Inflammatory macrophage (primary cell): Measurements from ENCODE around the gene HERPUD1.
"Not testable (repeated sequence)": the region's sequence is repeated elsewhere in the genome, so short reads cannot be mapped to it uniquely, and the experiment has no call there.

Experiments used
- DNase-seq, 2 donors: peaks; one replicate each; pipeline ENCODE4 v3.0.0-alpha.2; 2020 to 2022
- total RNA-seq, 18 experiments: gene quantifications; one replicate each; lab custom pipeline; 2026; ENCODE audit warnings: mixed read lengths in 6 of 18, inconsistent platforms in 2 of 18; lab: John Stamatoyannopoulos, UW

HERPUD1 gene, protein sequence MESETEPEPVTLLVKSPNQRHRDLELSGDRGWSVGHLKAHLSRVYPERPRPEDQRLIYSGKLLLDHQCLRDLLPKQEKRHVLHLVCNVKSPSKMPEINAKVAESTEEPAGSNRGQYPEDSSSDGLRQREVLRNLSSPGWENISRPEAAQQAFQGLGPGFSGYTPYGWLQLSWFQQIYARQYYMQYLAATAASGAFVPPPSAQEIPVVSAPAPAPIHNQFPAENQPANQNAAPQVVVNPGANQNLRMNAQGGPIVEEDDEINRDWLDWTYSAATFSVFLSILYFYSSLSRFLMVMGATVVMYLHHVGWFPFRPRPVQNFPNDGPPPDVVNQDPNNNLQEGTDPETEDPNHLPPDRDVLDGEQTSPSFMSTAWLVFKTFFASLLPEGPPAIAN
- total RNA-seq: 47.3 to 158 (median 96.9) reads per million in 18 experiments

DNA sequence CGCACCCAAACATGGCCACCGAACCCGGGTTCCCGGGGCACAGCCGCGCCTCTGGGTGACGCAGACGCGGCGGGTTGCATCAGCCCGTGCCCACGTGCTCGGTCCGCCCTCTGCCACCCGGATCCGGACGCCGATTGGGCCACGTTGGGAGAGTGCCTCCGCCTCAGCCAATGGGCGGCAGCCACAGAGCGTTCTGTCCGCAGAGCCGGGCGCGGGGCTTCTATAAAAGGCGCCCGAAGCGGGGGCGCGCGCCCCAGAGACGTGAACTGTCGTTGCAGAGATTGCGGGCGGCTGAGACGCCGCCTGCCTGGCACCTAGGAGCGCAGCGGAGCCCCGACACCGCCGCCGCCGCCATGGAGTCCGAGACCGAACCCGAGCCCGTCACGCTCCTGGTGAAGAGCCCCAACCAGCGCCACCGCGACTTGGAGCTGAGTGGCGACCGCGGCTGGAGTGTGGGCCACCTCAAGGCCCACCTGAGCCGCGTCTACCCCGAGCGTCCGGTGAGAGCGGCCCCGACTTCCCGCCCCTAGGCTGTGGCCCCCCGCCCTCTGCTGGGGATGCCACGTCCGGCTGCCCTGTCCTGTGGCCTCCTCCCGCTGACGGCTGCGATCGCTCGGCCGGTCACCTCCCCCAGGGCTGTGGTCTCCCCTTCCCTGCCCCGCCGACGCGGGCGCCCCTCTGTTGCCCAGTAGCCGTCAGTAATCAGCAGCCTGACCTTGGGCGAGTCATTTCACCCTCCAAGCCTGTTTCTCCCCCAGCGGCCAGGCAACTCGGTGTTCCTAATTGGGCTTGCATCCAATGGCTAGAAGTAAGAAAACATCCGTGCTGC is at the start of gene HERPUD1:
Gene HERPUD1, plus strand, starts transcription at position 251 of the 829 bp plus-strand sequence. Its CDS starts 103 bp downstream, at position 354.
- peak; percentile 99 for DNase-seq

GRCh38 chr16:56883586-56883985 is 48.4 kb upstream of the HERPUD1 start:
- DNase-seq: no peak

DNA sequence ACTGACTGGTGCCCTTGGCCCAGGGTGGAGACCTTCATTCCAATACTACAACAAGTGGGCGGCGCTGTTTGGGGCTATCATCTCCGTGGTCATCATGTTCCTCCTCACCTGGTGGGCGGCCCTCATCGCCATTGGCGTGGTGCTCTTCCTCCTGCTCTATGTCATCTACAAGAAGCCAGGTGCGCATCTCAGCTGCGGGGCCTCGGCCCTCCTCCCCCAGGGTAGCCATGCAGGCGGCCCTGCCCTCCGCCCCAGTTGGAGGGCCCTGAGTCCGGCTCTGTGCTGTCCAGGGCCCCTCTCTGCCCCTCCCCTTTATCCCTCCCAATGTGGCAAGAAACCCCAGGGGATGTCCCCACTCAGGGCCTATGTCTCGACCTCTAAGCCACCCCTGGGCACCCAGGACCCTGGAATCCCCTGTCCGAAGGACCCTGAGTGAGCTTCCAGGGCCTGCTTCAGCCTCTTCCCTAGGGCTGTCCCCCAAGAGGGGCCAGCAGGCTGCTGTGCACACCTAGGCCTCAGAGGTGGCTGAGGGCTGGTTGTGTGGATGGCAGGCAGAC is 47.8 kb upstream of the HERPUD1 start:
- DNase-seq: no peak

- not testable (repeated sequence) for DNase-seq
These were observed 47.0 kb upstream of the HERPUD1 start for GRCh38 chr16:56884929-56885328.

GRCh38 chr16:56885446-56886162 is 46.3 kb upstream of the HERPUD1 start:
- DNase-seq: no peak

DNA sequence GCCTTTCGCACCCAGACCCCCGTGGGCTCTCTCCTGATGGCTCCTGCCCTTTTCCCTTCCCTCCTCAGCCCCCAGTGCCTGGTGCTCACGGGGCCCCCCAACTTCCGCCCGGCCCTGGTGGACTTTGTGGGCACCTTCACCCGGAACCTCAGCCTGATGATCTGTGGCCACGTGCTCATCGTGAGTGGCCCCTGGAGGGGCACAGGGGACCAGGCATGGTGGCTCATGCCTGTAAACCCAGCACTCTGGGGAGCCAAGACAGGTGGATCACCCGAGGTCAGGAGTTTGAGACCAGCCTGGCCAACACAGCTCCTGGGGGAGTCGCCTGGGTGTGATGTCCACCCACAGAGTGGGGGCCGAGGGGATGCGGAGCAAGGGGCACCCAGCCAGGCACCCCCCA is 45.6 kb upstream of the HERPUD1 start:
- DNase-seq: no peak

DNA sequence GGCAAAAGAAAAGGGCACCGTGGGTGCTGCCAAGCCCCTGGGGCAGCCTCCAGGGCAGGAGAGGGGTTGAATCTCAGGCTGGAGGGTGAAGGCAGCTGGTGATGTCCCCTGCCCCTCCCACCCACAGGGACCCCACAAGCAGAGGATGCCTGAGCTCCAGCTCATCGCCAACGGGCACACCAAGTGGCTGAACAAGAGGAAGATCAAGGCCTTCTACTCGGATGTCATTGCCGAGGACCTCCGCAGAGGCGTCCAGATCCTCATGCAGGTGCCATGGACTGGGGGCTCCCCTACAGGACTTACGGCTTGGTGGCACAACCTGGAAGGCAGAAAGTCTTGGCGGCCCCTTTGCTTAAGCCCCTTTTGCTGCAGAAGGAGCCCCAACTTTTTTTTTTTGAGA is 45.1 kb upstream of the HERPUD1 start:
- DNase-seq: no peak

DNA sequence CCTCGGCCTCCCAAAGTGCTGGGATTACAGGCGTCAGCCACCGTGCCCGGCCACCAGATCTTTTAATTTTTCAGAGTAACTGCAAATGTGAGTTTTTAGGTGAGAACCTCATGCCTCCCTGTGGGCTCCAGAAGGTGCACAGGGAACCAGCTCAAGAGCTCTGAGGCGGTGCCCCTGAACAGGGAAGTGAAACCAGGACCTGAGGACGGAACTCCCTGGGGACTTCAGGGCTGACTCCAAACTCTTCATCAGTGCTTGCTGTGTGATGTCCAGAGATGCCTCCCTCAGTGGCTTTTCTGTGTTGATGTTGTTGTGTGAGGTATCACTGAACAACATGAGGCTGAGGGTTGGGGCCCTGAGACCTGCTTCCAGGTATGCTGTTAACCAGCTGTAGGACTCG is 43.1 kb upstream of the HERPUD1 start:
- DNase-seq: peak; percentile 57 to 66

- DNase-seq: no peak
These were observed 42.7 kb upstream of the HERPUD1 start for GRCh38 chr16:56889206-56889605.

DNA sequence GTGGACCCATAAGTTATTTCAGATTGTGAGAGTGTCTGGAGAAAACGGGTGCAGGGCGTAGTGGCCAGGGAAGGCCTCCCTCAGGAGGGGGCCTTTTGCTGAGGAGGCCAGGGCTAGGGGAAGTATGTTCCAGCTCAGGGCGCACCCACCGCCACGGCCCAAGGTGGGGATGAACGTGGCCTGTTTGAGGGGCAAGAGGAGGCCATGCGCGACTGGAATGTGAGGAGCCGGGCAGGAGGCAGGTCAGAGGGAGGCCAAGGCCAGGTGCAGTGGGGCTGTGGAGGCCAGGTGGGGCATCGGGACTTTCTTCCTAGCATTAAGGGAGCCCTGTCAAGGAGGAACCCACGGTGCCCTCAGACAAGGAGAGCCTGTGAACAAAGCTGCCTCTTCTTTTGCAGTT is 40.3 kb upstream of the HERPUD1 start:
- DNase-seq: no peak

DNA sequence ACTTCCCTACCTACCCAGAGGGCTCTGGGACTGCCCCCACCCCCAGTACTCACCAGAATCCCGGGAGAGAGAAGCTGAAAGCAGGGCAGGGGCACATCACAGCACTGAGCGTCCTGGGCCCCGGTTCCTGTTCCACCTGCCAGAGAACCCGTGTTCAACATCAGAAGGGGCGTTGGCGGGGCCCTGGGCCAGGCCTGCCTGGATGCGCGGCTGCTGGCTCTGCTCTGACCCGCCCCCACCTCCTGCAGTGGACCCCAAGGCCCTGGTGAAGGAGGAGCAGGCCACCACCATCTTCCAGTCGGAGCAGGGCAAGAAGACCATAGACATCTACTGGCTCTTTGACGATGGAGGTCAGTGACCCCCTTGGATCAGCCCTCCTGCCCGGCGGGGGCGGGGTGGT is 39.2 kb upstream of the HERPUD1 start:
- DNase-seq: no peak

DNA sequence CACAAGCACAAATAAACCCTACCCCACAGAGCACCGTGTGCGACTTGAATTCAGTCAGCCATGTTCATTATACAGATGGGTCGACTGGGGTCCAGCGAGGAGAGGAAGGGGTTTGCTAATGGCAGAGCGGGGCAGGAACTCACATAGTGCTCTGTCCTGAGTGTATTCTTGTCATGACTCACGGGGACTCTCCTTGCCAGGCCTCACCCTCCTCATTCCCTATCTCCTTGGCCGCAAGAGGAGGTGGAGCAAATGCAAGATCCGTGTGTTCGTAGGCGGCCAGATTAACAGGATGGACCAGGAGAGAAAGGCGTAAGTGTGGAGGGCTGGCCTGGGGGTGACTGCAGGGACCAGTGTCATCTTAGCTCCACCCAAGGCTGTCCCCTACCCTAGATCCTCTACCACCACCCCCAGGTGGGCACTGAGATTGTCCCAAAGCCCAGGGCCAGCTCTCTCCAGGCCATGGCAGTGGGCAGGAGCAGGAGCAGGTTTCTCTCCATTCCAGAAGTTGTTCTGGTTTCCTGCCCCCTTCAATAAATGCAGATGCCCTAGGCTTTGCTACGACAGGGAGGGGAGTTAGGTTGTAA is 37.5 kb upstream of the HERPUD1 start:
- DNase-seq: no peak

GRCh38 chr16:56895813-56896212 is 36.1 kb upstream of the HERPUD1 start:
- no peak for DNase-seq

DNA sequence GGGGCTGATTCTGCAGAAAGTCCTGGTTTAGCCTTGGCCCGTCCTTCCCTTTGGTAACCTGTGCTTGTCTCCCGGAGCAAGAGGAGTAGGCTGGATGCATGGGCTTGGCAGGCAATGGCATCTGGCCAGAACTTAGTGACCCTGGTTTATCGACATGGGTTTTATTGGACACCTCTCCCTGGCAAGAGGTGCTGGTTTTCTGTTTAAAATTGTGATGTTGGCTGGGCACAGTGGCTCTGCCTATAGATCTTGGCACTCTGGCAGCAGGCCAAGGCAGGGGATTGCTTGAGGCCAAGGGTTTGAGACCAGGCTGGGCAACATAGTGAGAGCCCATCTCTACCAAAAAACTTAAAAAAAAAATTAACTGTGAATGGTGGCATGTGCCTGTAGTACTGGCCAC is 35.7 kb upstream of the HERPUD1 start:
- no peak for DNase-seq

DNA sequence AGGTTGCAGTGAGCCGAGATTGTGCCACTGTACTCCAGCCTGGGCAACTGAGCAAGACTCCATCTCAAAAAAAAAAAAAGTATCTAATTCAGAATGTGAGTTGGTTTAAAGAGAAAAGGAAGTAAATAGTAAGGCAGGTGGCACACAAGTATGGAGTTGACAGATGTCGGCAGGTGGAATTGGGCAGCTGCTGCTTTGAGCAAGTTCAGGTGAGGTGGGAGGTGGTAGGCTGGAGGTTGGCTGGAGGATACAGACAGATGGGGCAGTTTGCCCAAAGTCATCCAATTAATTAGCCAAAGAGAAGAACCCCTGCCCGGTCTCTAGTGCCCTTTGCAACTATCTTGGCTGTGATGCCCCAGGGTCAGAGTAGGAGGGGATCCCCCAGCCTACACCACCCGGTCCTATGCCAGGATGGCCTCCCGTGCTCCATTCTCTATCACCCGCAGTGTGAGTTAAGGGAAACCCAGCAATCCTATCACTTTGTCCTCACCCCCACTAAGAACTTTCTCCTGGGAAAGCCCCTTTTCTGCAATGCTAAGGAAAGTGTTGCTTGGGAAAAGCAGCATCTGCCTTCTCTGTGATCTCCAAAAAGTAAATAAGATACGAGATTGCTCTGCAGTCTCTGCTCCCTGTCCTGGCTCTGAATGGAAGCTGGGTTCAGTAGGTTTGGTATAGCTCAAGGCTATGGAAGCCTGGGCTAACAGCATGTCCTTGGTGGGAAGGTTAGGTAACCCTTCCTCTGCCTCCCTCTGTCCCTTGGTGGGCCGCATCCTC is 34.7 kb upstream of the HERPUD1 start:
- DNase-seq: no peak

- DNase-seq: no peak
These were observed 33.1 kb upstream of the HERPUD1 start for GRCh38 chr16:56898847-56899246.

DNA sequence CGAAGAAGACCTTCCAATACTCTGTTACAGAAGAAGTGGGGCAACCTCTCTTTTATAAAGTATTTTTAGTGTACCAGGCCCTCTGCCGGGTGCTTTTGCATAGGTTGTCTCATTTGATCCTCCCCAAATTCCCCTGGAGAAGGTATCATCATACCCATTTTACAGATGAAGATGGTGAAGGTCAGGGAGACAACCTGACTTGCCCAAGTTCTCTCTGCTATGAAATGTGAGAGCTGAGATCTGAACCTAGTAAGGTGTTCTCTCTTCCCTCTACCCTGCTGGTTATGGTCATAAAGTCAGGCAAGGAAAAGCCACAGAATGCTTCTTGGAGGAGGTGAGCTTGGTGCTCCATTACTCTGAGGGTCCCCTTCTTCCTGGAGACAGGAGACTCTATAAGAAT is 28.1 kb upstream of the HERPUD1 start:
- no peak for DNase-seq

DNA sequence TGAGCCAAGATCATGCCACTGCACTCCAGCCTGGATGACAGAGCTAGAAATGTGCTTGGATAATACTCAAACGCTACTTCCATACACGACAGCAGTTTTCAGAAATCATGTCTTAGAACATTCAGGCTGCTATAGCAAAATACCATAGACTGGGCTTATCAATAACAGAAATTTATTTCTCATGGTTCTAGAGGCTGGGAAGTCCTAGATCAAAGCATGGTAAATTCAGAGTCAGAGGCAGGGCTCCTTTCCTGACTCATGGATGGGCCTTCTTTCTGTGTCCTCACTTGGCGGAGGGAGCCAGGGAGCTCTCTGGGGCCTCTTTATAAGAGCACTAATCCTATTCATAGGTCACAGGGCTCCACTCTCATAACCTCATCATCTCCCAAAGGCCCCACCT is 24.5 kb upstream of the HERPUD1 start:
- DNase-seq: no peak

DNA sequence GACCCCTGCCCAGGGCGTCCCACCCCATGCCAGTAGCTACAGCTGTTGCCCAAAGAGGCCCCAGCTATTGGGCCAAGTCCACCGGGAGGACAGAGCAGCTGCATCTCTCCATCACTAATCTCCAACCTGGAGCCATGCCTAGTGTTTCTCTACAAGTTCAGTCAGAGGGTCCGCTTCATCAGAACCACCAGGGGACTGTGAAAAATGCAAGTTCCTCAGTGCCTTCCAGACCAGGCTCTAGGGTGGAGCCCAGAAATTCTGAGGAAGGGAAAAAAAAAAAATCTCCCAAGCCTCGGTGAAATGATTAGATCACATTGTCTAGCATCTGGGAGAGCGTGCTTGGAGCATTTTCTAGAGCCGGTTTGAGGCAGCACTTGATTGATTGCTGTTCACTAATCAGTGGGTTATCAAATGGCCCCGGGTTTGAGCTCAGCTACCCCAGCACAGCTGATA is 22.4 kb upstream of the HERPUD1 start:
- DNase-seq: peak in 1 of 2 donors; percentile 13

GRCh38 chr16:56910112-56910511 is 21.8 kb upstream of the HERPUD1 start:
- DNase-seq: no peak
